IMR-90 (cell line): ENCODE measurements around the gene FHAD1. TPM values are rescaled to one million over a fixed set of nuclear protein-coding genes. Genes with fewer than 3 reads are reported as not detected.

Source experiments
- POLR2A ChIP-seq: IDR thresholded peaks from 2 replicates; pipeline ENCODE4 v1.6.1; 2012; ENCODE audit warnings: mild to moderate bottlenecking, low read depth, low read length
- RCOR1 ChIP-seq: IDR thresholded peaks from 2 replicates; pipeline ENCODE4 v1.6.1; 2012; ENCODE audit warnings: mild to moderate bottlenecking, low read length, improper control_type of control experiment; ENCODE audit not compliant: insufficient replicate concordance
- polyA plus RNA-seq, 3 experiments: library from polyadenylated mRNA; depleted of rRNA; stranded (reverse); fragments of >200 nt; gene quantifications; 2 replicates each; pipeline ENCODE4 v1.2.3, GENCODE V29; 2012; ENCODE audit warnings: low replicate concordance in 1 of 3
- total RNA-seq: library from RNA; depleted of rRNA; stranded (reverse); fragments of >200 nt; gene quantifications from 2 replicates; pipeline ENCODE4 v1.2.3, GENCODE V29; 2012
- TF ChIP-seq, protein P1 (sequence below): fragments of 150-350 bp; IDR thresholded peaks from 2 replicates; pipeline ENCODE4 v1.6.1; 2017; ENCODE audit warnings: mild to moderate bottlenecking, antibody characterized with exemption, low read length, low read depth

FHAD1 gene
- total and polyA plus RNA-seq, 2 of the 4 experiments (the other 2 are of a cell fraction), result not detected

DNA sequence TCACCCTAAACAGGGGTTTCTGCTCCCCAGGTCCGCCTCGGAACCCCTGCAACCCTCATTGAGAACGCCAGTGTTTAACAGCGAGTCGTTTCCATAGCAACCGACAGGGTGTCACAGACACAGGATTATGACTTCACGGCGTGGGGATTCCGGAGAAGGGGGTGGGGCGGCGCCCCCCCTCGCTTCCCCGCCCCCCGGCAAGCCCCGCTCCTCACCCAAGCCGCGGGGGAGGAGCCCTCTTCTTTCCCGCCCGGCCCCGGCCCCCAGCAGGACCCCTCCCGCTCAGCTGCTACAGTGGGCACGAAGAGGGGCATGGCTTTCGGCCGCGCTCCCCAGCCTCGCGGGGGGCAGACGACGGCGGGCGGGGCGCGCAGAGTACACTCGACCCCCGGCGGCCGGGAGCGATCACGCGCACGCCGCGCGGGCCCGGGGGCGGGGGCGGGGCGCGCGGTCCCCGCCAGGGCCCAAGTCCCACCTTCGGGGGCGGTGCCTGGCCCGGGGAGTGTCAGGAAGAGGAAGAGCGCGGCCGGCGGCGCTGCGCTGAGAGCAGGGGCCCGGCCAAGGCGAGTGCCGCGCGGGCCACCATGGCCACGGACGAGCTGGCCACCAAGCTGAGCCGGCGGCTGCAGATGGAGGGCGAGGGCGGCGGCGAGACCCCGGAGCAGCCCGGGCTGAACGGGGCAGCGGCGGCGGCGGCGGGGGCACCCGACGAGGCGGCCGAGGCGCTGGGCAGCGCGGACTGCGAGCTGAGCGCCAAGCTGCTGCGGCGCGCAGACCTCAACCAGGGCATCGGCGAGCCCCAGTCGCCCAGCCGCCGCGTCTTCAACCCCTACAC lies 162.6 kb downstream of the FHAD1 start, which contains the start of gene EFHD2 (continued):
- TF ChIP-seq, protein P1, sequence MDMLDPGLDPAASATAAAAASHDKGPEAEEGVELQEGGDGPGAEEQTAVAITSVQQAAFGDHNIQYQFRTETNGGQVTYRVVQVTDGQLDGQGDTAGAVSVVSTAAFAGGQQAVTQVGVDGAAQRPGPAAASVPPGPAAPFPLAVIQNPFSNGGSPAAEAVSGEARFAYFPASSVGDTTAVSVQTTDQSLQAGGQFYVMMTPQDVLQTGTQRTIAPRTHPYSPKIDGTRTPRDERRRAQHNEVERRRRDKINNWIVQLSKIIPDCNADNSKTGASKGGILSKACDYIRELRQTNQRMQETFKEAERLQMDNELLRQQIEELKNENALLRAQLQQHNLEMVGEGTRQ, result no peak
- no peak for TF ChIP-seq RCOR1
- peak; percentile 84 for TF ChIP-seq POLR2A
